CD4-positive, alpha-beta T cell treated with Interleukin-10 for 1 hour (primary cell): ENCODE data around the gene KLK4.
"Not testable (repeated sequence)": the region's sequence is repeated elsewhere in the genome, so short reads cannot be mapped to it uniquely, and the experiment has no call there.

ENCODE experiments used
- DNase-seq: peaks from one replicate; pipeline ENCODE4 v3.0.0-alpha.2; 2020

The KLK4 gene

GRCh38 chr19:50912727-50913716 lies 1.8 kb upstream of the KLK4 start:
- DNase-seq = no peak

GRCh38 chr19:50912102-50912599 lies 956 bp upstream of the KLK4 start:
- no peak for DNase-seq

- DNase-seq = no peak
These were observed 473 bp downstream of the KLK4 start for GRCh38 chr19:50910722-50911121.

- DNase-seq = peak; percentile 2
These were observed 1.7 kb downstream of the KLK4 start for GRCh38 chr19:50909240-50910070.

GRCh38 chr19:50908336-50908735 lies 2.9 kb downstream of the KLK4 start:
- no peak for DNase-seq

GRCh38 chr19:50906217-50906616 lies 5.0 kb downstream of the KLK4 start:
- DNase-seq = peak; percentile 5

GRCh38 chr19:50902640-50903039 lies 8.6 kb downstream of the KLK4 start:
- no peak for DNase-seq

GRCh38 chr19:50899569-50899968 lies 11.6 kb downstream of the KLK4 start:
- no peak for DNase-seq

GRCh38 chr19:50898018-50898417 lies 13.2 kb downstream of the KLK4 start:
- DNase-seq = no peak

GRCh38 chr19:50897612-50898011 lies 13.6 kb downstream of the KLK4 start:
- DNase-seq = no peak

GRCh38 chr19:50897191-50897607 lies 14.0 kb downstream of the KLK4 start:
- DNase-seq = no peak

- DNase-seq = no peak
These were observed 14.5 kb downstream of the KLK4 start for GRCh38 chr19:50896591-50897190.

GRCh38 chr19:50896089-50896590 lies 15.1 kb downstream of the KLK4 start:
- not testable (repeated sequence) for DNase-seq

GRCh38 chr19:50894478-50895356 lies 16.5 kb downstream of the KLK4 start:
- no peak for DNase-seq

- no peak for DNase-seq
These were observed 18.0 kb downstream of the KLK4 start for GRCh38 chr19:50893047-50893736.

GRCh38 chr19:50891253-50891625 lies 20.0 kb downstream of the KLK4 start:
- no peak for DNase-seq

- DNase-seq = no peak
These were observed 20.6 kb downstream of the KLK4 start for GRCh38 chr19:50890422-50891252.

GRCh38 chr19:50889638-50890037 lies 21.6 kb downstream of the KLK4 start:
- no peak for DNase-seq

- DNase-seq = no peak
These were observed 29.0 kb downstream of the KLK4 start for GRCh38 chr19:50882188-50882587.

GRCh38 chr19:50880241-50880640 lies 31.0 kb downstream of the KLK4 start:
- no peak for DNase-seq
